HCT116 (cell line): Measurements from ENCODE around the gene GCK. TPM values are rescaled to one million over a fixed set of nuclear protein-coding genes. Genes with fewer than 3 reads are reported as not detected.

Experiments used
- ATAC-seq: fragments of 200-7000 bp; cut with Tn5 transposase; 2 replicates; pipeline ENCODE4 v1.9.1; 2020; ENCODE audit warnings: mild to moderate bottlenecking, moderate library complexity
- BruUV-seq: library from RNA; stranded (reverse); fragments of 400-500 nt; replicated peaks from 2 replicates; lab custom pipeline; 2021; lab: Mats Ljungman, UMichigan
- CTCF ChIA-PET: fragments of 300-600 bp; sonication (Branson Sonifier 250); formaldehyde crosslinking; loops from one replicate; lab custom pipeline; 2021; ENCODE audit warnings: antibody characterized with exemption; lab: Charles Lee
- POLR2A ChIA-PET: fragments of 300-600, 350-600 bp; sonication (Branson Sonifier 250); formaldehyde crosslinking; loops from one replicate; lab custom pipeline; 2021; ENCODE audit warnings: antibody characterized with exemption; lab: Charles Lee
- RAD21 ChIA-PET, 2 experiments: fragments of 300-600 bp; sonication (Branson Sonifier 250); formaldehyde crosslinking; loops; one replicate each; lab custom pipeline; 2023; ENCODE audit warnings: low total read pairs in 2 of 2; ENCODE audit not compliant: uncharacterized antibody in 2 of 2, unreplicated experiment in 2 of 2, low non-redundant PET in 1 of 2; lab: Charles Lee
- DNase-seq: peaks from one replicate; pipeline ENCODE4 v3.0.0-alpha.2; 2010; ENCODE audit warnings: low read depth, low spot score
- H2AFZ ChIP-seq: fragments of 200-600 bp; shearing (Covaris generic), sonication (generic); 2 replicates; pipeline ENCODE4 v1.6.1; 2017; ENCODE audit warnings: low read depth, mixed run types, mixed read lengths, antibody characterized with exemption, low read length; ENCODE audit not compliant: poor library complexity, severe bottlenecking
- H3K27ac ChIP-seq: 2 replicates; pipeline ENCODE4 v1.5.1; 2012; ENCODE audit warnings: low read depth, low read length
- H3K27me3 ChIP-seq: fragments of 200-600 bp; sonication (generic); 2 replicates; pipeline ENCODE4 v1.6.1; 2016; ENCODE audit warnings: mixed run types, low read length, mixed read lengths; ENCODE audit not compliant: insufficient read depth
- H3K36me3 ChIP-seq, 2 experiments: fragments of 200-500 bp in 1 of 2; fragments of 200-600 bp in 1 of 2; sonication (Bioruptor generic) in 1 of 2; sonication (generic) in 1 of 2; 2 replicates each; pipeline versions ENCODE4 v1.5.1 to v1.6.1; 2014 to 2016; ENCODE audit warnings: low read length in 2 of 2, inconsistent platforms in 1 of 2, mixed read lengths in 1 of 2, mixed run types in 1 of 2; ENCODE audit not compliant: insufficient read depth in 2 of 2, control insufficient read depth in 1 of 2
- H3K4me1 ChIP-seq, 2 experiments: fragments of 200-600 bp in 1 of 2; sonication (generic) in 1 of 2; 2 replicates each; pipeline versions ENCODE4 v1.5.1 to v1.6.1; 2012 to 2017; ENCODE audit warnings: low read length in 2 of 2, inconsistent platforms in 1 of 2, mild to moderate bottlenecking in 1 of 2, mixed read lengths in 1 of 2, mixed run types in 1 of 2, moderate library complexity in 1 of 2; ENCODE audit not compliant: insufficient read depth in 2 of 2, control insufficient read depth in 1 of 2
- H3K4me2 ChIP-seq: fragments of 200-600 bp; sonication (generic); 2 replicates; pipeline ENCODE4 v1.6.1; 2017; ENCODE audit warnings: mixed run types, low read length, mixed read lengths
- H3K4me3 ChIP-seq, 2 experiments: fragments of 200-600 bp in 1 of 2; sonication (generic) in 1 of 2; replicated peaks in 1 of 2; 2 replicates each; pipeline ENCODE4 v1.5.1; 2011 to 2016; ENCODE audit warnings: low read length in 2 of 2, control low read depth in 1 of 2, low read depth in 1 of 2, mild to moderate bottlenecking in 1 of 2, mixed read lengths in 1 of 2, mixed run types in 1 of 2
- H3K79me2 ChIP-seq: fragments of 200-600 bp; sonication (generic); 2 replicates; pipeline ENCODE4 v1.6.1; 2017; ENCODE audit warnings: mild to moderate bottlenecking, mixed run types, low read length, moderate library complexity, mixed read lengths; ENCODE audit not compliant: insufficient read depth
- H3K9ac ChIP-seq: fragments of 200-600 bp; sonication (generic); 2 replicates; pipeline ENCODE4 v1.6.1; 2016; ENCODE audit warnings: low read length, mixed read lengths
- H3K9me2 ChIP-seq: fragments of 200-600 bp; sonication (generic), shearing (Covaris generic); 2 replicates; pipeline ENCODE4 v1.6.1; 2017; ENCODE audit warnings: mixed run types, mild to moderate bottlenecking, moderate library complexity; ENCODE audit not compliant: insufficient read depth
- H3K9me3 ChIP-seq, 2 experiments: fragments of 200-500 bp in 1 of 2; fragments of 200-600 bp in 1 of 2; sonication (Bioruptor generic) in 1 of 2; sonication (generic) in 1 of 2; 2 replicates each; pipeline ENCODE4 v1.6.1; 2014 to 2017; ENCODE audit warnings: low read length in 2 of 2, mixed read lengths in 2 of 2, inconsistent platforms in 1 of 2, low read depth in 1 of 2, mild to moderate bottlenecking in 1 of 2, mixed run types in 1 of 2, moderate library complexity in 1 of 2; ENCODE audit not compliant: control insufficient read depth in 1 of 2, insufficient read depth in 1 of 2
- H4K20me1 ChIP-seq: fragments of 200-600 bp; sonication (generic), shearing (Covaris generic); 2 replicates; pipeline ENCODE4 v1.6.1; 2017; ENCODE audit warnings: mixed run types, mild to moderate bottlenecking, moderate library complexity; ENCODE audit not compliant: insufficient read depth
- CBX3 ChIP-seq: IDR thresholded peaks from 2 replicates; pipeline ENCODE4 v1.6.1; 2012; ENCODE audit warnings: low read depth
- EZH2phosphoT487 ChIP-seq: fragments of 200-600 bp; IDR thresholded peaks from 2 replicates; pipeline ENCODE4 v1.6.1; 2018; ENCODE audit warnings: antibody characterized with exemption, borderline replicate concordance
- FOSL1 ChIP-seq: IDR thresholded peaks from 2 replicates; pipeline ENCODE4 v1.6.1; 2012; ENCODE audit warnings: low read depth
- RAD21 ChIP-seq: IDR thresholded peaks from 2 replicates; pipeline ENCODE4 v1.6.1; 2012; ENCODE audit warnings: low read depth, mild to moderate bottlenecking
- SIN3A ChIP-seq: IDR thresholded peaks from 2 replicates; pipeline ENCODE4 v1.6.1; 2012; ENCODE audit warnings: low read depth
- TCF7L2 ChIP-seq: IDR thresholded peaks from 2 replicates; pipeline ENCODE4 v1.7.0; 2011; ENCODE audit warnings: borderline replicate concordance, inconsistent platforms; ENCODE audit not compliant: insufficient read depth, insufficient read length; ENCODE audit errors: extremely low read depth
- intact Hi-C: fragments of 100-400 bp; cut with micrococcal nuclease; formaldehyde crosslinking; loops from 2 replicates; pipeline ENCODE4 v1.10.0; 2022
- total RNA-seq: library from RNA; stranded (reverse); gene quantifications from one replicate; pipeline ENCODE4 v1.2.1, GENCODE V29; 2021; ENCODE audit not compliant: unreplicated experiment
- TF ChIP-seq, protein P1 (sequence below): IDR thresholded peaks from 2 replicates; pipeline ENCODE4 v1.6.1; 2012; ENCODE audit warnings: low read depth
- TF ChIP-seq, protein P2 (sequence below): IDR thresholded peaks from 2 replicates; pipeline ENCODE4 v1.6.1; 2012

Gene GCK
- total RNA-seq, 1 experiment from 2014 or later: 0.34 TPM

DNA sequence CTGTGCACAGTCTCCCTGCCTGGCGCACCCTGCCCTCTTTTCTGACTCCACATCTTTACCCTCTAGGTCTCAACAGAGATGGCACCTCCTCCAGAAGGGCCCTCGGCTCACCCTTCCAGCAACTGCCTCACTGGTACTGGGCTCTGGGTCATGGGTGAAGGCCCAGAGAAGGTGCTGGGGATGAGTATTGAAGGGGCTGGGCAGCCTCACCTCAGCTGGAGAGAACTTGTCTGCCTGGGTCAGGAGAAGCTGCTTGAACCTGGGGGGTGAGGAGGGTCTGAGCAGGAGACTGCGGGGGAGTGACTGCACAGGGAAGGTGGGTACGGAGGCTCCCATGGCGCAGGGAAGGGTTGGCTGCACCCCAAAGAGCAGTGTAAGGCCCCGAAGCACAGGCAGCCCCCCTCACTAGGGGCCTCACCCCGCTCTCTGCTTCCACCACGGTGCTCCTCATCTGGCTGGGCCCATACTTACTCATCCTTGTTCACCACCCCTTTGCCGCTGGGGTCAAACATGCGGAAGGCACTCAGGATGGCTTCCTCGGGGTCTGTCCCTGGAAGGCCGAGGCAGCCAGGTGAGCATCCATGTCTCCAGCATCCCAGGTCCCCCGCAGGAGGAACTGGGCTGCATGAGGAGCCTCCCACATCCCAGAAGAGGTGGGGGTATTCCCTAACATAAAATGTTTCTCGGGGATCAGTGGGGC lies 49.8 kb downstream of the GCK start (continued):
- TF ChIP-seq, protein P1, sequence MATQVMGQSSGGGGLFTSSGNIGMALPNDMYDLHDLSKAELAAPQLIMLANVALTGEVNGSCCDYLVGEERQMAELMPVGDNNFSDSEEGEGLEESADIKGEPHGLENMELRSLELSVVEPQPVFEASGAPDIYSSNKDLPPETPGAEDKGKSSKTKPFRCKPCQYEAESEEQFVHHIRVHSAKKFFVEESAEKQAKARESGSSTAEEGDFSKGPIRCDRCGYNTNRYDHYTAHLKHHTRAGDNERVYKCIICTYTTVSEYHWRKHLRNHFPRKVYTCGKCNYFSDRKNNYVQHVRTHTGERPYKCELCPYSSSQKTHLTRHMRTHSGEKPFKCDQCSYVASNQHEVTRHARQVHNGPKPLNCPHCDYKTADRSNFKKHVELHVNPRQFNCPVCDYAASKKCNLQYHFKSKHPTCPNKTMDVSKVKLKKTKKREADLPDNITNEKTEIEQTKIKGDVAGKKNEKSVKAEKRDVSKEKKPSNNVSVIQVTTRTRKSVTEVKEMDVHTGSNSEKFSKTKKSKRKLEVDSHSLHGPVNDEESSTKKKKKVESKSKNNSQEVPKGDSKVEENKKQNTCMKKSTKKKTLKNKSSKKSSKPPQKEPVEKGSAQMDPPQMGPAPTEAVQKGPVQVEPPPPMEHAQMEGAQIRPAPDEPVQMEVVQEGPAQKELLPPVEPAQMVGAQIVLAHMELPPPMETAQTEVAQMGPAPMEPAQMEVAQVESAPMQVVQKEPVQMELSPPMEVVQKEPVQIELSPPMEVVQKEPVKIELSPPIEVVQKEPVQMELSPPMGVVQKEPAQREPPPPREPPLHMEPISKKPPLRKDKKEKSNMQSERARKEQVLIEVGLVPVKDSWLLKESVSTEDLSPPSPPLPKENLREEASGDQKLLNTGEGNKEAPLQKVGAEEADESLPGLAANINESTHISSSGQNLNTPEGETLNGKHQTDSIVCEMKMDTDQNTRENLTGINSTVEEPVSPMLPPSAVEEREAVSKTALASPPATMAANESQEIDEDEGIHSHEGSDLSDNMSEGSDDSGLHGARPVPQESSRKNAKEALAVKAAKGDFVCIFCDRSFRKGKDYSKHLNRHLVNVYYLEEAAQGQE: no peak

DNA sequence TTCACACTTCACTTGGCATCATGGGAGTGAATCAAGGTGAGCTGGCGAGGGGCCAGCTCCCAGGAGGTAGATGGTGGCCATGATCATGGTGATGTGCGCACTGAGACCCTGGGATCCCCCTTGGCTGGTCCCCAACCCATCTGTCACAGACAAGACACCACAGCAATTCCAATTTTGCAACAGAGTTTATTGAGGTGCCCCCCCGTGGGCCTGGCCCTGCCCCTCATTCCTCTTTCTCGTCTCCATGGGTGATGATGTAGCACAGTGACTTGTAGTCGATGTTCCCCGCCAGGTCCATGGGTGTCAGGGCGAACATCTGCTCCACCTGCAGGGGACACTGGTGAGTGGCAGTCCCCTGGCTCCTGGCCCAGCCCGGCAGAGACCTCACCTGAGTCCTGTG lies 50.5 kb downstream of the GCK start:
- TF ChIP-seq TCF7L2 (no peak), CBX3 (no peak), SIN3A (no peak), EZH2phosphoT487 (no peak), FOSL1 (no peak), RAD21 (no peak)
- TF ChIP-seq, protein P2, sequence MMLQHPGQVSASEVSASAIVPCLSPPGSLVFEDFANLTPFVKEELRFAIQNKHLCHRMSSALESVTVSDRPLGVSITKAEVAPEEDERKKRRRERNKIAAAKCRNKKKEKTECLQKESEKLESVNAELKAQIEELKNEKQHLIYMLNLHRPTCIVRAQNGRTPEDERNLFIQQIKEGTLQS: no peak
- TF ChIP-seq, protein P1: no peak
- CTCF ChIA-PET: no interaction called here

More for the DNA sequence above, 50.5 kb downstream of the GCK start:
- intact Hi-C loops: no loop called here
- H2AFZ ChIP-seq: no peak overlapping the region
- H3K9me3 ChIP-seq: no peaks in the 10 kb centered on the region
- ATAC-seq (no peak), DNase-seq (no peak)
- H3K9me2 ChIP-seq: no peaks in the 10 kb centered on the region
- ChIA-PET POLR2A (no interaction called here), RAD21 (no interaction called here)
- no peaks in the 10 kb centered on the region for H3K4me1 ChIP-seq
- H3K27ac ChIP-seq: no peak overlapping the region
- H3K9ac ChIP-seq: no peak overlapping the region
- no peaks in the 10 kb centered on the region for H3K79me2 ChIP-seq
- H3K4me2 ChIP-seq: no peak overlapping the region
- H3K36me3 ChIP-seq: no peaks in the 10 kb centered on the region
- H4K20me1 ChIP-seq: no peaks in the 10 kb centered on the region
- H3K4me3 ChIP-seq: no peak overlapping the region
- BruUV-seq: no TSS peak
- no peaks in the 10 kb centered on the region for H3K27me3 ChIP-seq
